HepG2 (cell line): Measurements from ENCODE around the gene TNFAIP8L3. TPM values are rescaled to one million over a fixed set of nuclear protein-coding genes. Genes with fewer than 3 reads are reported as not detected.

Experiments
- ATAC-seq: fragments of 200-7000 bp; cut with Tn5 transposase; 3 replicates; pipeline ENCODE4 v1.9.1; 2020; ENCODE audit warnings: mild to moderate bottlenecking, moderate library complexity
- BruUV-seq: library from RNA; stranded (reverse); fragments of 400-500 nt; replicated peaks from 2 replicates; lab custom pipeline; 2021; lab: Mats Ljungman, UMichigan
- CTCF ChIA-PET: fragments of 300-600 bp; formaldehyde crosslinking; extraction: SDS; loops from one replicate; lab custom pipeline; 2021; ENCODE audit warnings: low total read pairs, inconsistent platforms, low intra/inter-chr PET ratio; lab: Yijun Ruan, JAX
- POLR2A ChIA-PET: fragments of 350-600 bp; sonication (Branson Sonifier 250); formaldehyde crosslinking; loops from one replicate; lab custom pipeline; 2020; ENCODE audit warnings: antibody characterized with exemption, inconsistent platforms; lab: Yijun Ruan, JAX
- DNase-seq: peaks from one replicate; pipeline ENCODE4 v3.0.0-alpha.2; 2015; ENCODE audit warnings: low spot score
- FAIRE-seq: peaks from 3 replicates; lab custom pipeline; 2011; peaks lifted over from hg19 to GRCh38; lab: Jason Lieb, UNC
- H2AFZ ChIP-seq: one replicate; pipeline ENCODE4 v1.6.1; 2011; ENCODE audit warnings: low read length, inconsistent platforms
- H3K27ac ChIP-seq: fragments of 300-600 bp; 3 replicates; pipeline ENCODE4 v1.8.0; 2011; ENCODE audit warnings: mixed run types, mild to moderate bottlenecking, mixed read lengths, low read length, inconsistent platforms; ENCODE audit not compliant: insufficient read depth; ENCODE audit errors: extremely low read length
- H3K27me3 ChIP-seq, 2 experiments: fragments of 200-600 bp in 1 of 2; 2 replicates in 1 of 2; 3 replicates in 1 of 2; pipeline versions ENCODE4 v1.6.0 to v1.8.0; 2011; ENCODE audit warnings: low read length in 2 of 2, mild to moderate bottlenecking in 2 of 2, moderate library complexity in 2 of 2, inconsistent platforms in 1 of 2; ENCODE audit not compliant: insufficient read depth in 2 of 2, control insufficient read depth in 1 of 2
- H3K36me3 ChIP-seq, 2 experiments: fragments of 200-600 bp in 1 of 2; replicated peaks in 1 of 2; 2 replicates in 1 of 2; 3 replicates in 1 of 2; pipeline versions ENCODE4 v1.5.1 to v1.8.0; 2011; ENCODE audit warnings: low read length in 2 of 2, inconsistent platforms in 1 of 2; ENCODE audit not compliant: insufficient read depth in 2 of 2, control insufficient read depth in 1 of 2
- H3K4me1 ChIP-seq: 2 replicates; pipeline ENCODE4 v1.5.1; 2012; ENCODE audit warnings: low read length, inconsistent platforms; ENCODE audit not compliant: insufficient read depth
- H3K4me2 ChIP-seq: 2 replicates; pipeline ENCODE4 v1.6.0; 2011; ENCODE audit warnings: low read depth, low read length, inconsistent platforms
- H3K4me3 ChIP-seq, 3 experiments: fragments of 200-600 bp in 1 of 3; sonication (generic), shearing (Covaris generic) in 1 of 3; replicated peaks in 1 of 3; 2 replicates each; pipeline ENCODE4 v1.5.1; 2011 to 2016; ENCODE audit warnings: low read length in 3 of 3, inconsistent platforms in 2 of 3, low read depth in 2 of 3, mild to moderate bottlenecking in 2 of 3, control low read depth in 1 of 3, mixed read lengths in 1 of 3; ENCODE audit not compliant: insufficient read depth in 1 of 3
- H3K79me2 ChIP-seq: one replicate; pipeline ENCODE4 v1.6.1; 2011; ENCODE audit warnings: low read length, inconsistent platforms; ENCODE audit not compliant: insufficient read depth
- H3K9ac ChIP-seq: 2 replicates; pipeline ENCODE4 v1.6.0; 2011; ENCODE audit warnings: mild to moderate bottlenecking, low read depth, low read length, inconsistent platforms; ENCODE audit not compliant: insufficient read depth
- H3K9me3 ChIP-seq: 2 replicates; pipeline ENCODE4 v1.5.1; 2012; ENCODE audit warnings: mild to moderate bottlenecking, low read length
- H4K20me1 ChIP-seq: 2 replicates; pipeline ENCODE4 v1.6.0; 2011; ENCODE audit warnings: inconsistent platforms, mild to moderate bottlenecking, low read length, moderate library complexity; ENCODE audit not compliant: insufficient read depth
- ETS1 ChIP-seq: sonication (generic); formaldehyde crosslinking; IDR thresholded peaks from 2 replicates; pipeline ENCODE4 v1.4.0; 2020; ENCODE audit warnings: missing genetic modification reagents
- GABPB1 ChIP-seq: IDR thresholded peaks from 2 replicates; pipeline ENCODE4 v1.6.1; 2016; ENCODE audit warnings: mild to moderate bottlenecking, missing genetic modification reagents, moderate library complexity, missing compliant biosample characterization
- KLF13 ChIP-seq: sonication (generic); formaldehyde crosslinking; IDR thresholded peaks from 2 replicates; pipeline ENCODE4 v1.4.0; 2020; ENCODE audit warnings: mild to moderate bottlenecking, missing genetic modification reagents
- KLF9 ChIP-seq: IDR thresholded peaks from 2 replicates; pipeline ENCODE4 v1.6.1; 2016; ENCODE audit warnings: low read depth
- MAFF ChIP-seq: IDR thresholded peaks from 2 replicates; pipeline ENCODE4 v1.6.1; 2011; ENCODE audit warnings: low read depth, low read length, improper control_type of control experiment
- NONO ChIP-seq, 2 experiments: fragments of 450-650 bp in 1 of 2; sonication (generic) in 1 of 2; formaldehyde crosslinking in 1 of 2; IDR thresholded peaks in 1 of 2; conservative IDR thresholded peaks in 1 of 2; 2 replicates each; pipeline versions ENCODE4 v1.6.1 to v1.8.0; 2017 to 2022; ENCODE audit warnings: mild to moderate bottlenecking in 1 of 2, missing genetic modification reagents in 1 of 2, moderate library complexity in 1 of 2
- PHF8 ChIP-seq: sonication (generic); formaldehyde crosslinking; IDR thresholded peaks from 2 replicates; pipeline ENCODE4 v1.5.0; 2020; ENCODE audit warnings: missing genetic modification reagents
- RARG ChIP-seq: sonication (generic); formaldehyde crosslinking; IDR thresholded peaks from 2 replicates; pipeline ENCODE4 v1.4.0; 2020; ENCODE audit warnings: low read depth, mild to moderate bottlenecking, missing genetic modification reagents
- SMAD3 ChIP-seq: sonication (generic); formaldehyde crosslinking; IDR thresholded peaks from 2 replicates; pipeline ENCODE4 v1.4.0; 2020; ENCODE audit warnings: missing genetic modification reagents
- SNAPC5 ChIP-seq: sonication (generic); formaldehyde crosslinking; IDR thresholded peaks from 2 replicates; pipeline ENCODE4 v1.8.1; 2023; ENCODE audit warnings: mild to moderate bottlenecking, missing genetic modification reagents, borderline replicate concordance
- SOX5 ChIP-seq: IDR thresholded peaks from 2 replicates; pipeline ENCODE4 v1.6.1; 2016; ENCODE audit warnings: borderline replicate concordance
- ZBTB46 ChIP-seq: sonication (generic); formaldehyde crosslinking; IDR thresholded peaks from 2 replicates; pipeline ENCODE4 v1.4.0; 2020; ENCODE audit warnings: mild to moderate bottlenecking, missing genetic modification reagents, borderline replicate concordance
- ZNF543 ChIP-seq: sonication (generic); formaldehyde crosslinking; IDR thresholded peaks from 2 replicates; pipeline ENCODE4 v1.4.0; 2020; ENCODE audit warnings: mild to moderate bottlenecking, missing genetic modification reagents
- ZNF776 ChIP-seq: sonication (generic); formaldehyde crosslinking; IDR thresholded peaks from 2 replicates; pipeline ENCODE4 v1.4.0; 2020; ENCODE audit warnings: mild to moderate bottlenecking, missing genetic modification reagents
- ZNF792 ChIP-seq: IDR thresholded peaks from 2 replicates; pipeline ENCODE4 v1.6.1; 2016
- ZSCAN12 ChIP-seq: sonication (generic); formaldehyde crosslinking; IDR thresholded peaks from 2 replicates; pipeline ENCODE4 v1.9.0; 2021; ENCODE audit warnings: mild to moderate bottlenecking, missing genetic modification reagents
- ZZZ3 ChIP-seq: sonication (generic); formaldehyde crosslinking; IDR thresholded peaks from 2 replicates; pipeline ENCODE4 v1.4.0; 2020; ENCODE audit warnings: missing genetic modification reagents, mild to moderate bottlenecking, borderline replicate concordance
- WGBS: methylation state at CpG from one replicate; pipeline ENCODE4 v1.1.6; 2017; ENCODE audit warnings: low lambda C conversion rate; 5-methylcytosine and 5-hydroxymethylcytosine counted together
- in situ Hi-C: cut with HindIII; loops from 2 replicates; pipeline ENCODE4 v1.10.0; 2017; ENCODE audit warnings: low pct_unique_long_range_greater_than_20kb; ENCODE audit not compliant: extremely low pct_ligation_motif_present
- intact Hi-C: fragments of 100-400 bp; cut with micrococcal nuclease; formaldehyde crosslinking; loops from one replicate; pipeline ENCODE4 v1.10.0; 2022; ENCODE audit not compliant: unreplicated experiment
- polyA plus RNA-seq, 8 experiments: library from polyadenylated mRNA; depleted of rRNA in 3 of 8; stranded (reverse) in 7 of 8; unstranded in 1 of 8; fragments of >200 nt; fragmentation: Illumina TruSeq in 4 of 8; extraction: Trizol in 4 of 8; gene quantifications; 2 replicates each; pipeline versions ENCODE4 v1.2.1 to v1.2.3, GENCODE V29; 2011 to 2016; ENCODE audit warnings: low read depth in 4 of 8, missing spikeins in 1 of 8, mixed read lengths in 1 of 8; ENCODE audit not compliant: insufficient read depth in 1 of 8
- total RNA-seq, 5 experiments: library from RNA; depleted of rRNA; stranded (reverse); fragments of >200 nt; fragmentation: Illumina TruSeq; extraction: Trizol; gene quantifications; 2 replicates each; pipeline ENCODE4 v1.2.3, GENCODE V29; 2016; ENCODE audit warnings: low read depth in 1 of 5

The TNFAIP8L3 gene
- total and polyA plus RNA-seq, 2 of the 13 experiments (the other 11 are each of a cell fraction or from before 2014, with no cell fraction given) = 0.15 to 4.0 TPM

- Histone ChIP-seq H3K79me2 (peaks cover 2% of the 10 kb centered on the region), H2AFZ (no peak overlapping the region), H3K9me3 (no peaks in the 10 kb centered on the region), H3K27ac (no peak overlapping the region), H4K20me1 (no peaks in the 10 kb centered on the region; the same call in 1 of the 2 replicates), H3K9ac (no peak overlapping the region), H3K27me3 (no peaks in the 10 kb centered on the region), H3K4me1 (no peaks in the 10 kb centered on the region), H3K4me3 (no peak overlapping the region), H3K36me3 (no peaks in the 10 kb centered on the region), H3K4me2 (no peak overlapping the region)
- FAIRE-seq (no peak), ATAC-seq (no peak), DNase-seq (no peak)
- POLR2A ChIA-PET = no interaction called here
- in situ Hi-C loops = no loop called here
- intact Hi-C loops = no loop called here
- BruUV-seq = no TSS peak
- TF ChIP-seq NONO (IDR thresholded peaks at IDR 0.05) (no peak), NONO (CRISPR knock-in tag; conservative IDR thresholded peaks at IDR 0.05) (no peak), ZNF792 (CRISPR knock-in tag) (no peak), KLF9 (CRISPR knock-in tag) (no peak), PHF8 (CRISPR knock-in tag) (no peak), RARG (CRISPR knock-in tag) (no peak), ZBTB46 (CRISPR knock-in tag) (no peak), ZNF543 (CRISPR knock-in tag) (no peak), ETS1 (no peak), ZNF776 (CRISPR knock-in tag) (no peak), ZSCAN12 (CRISPR knock-in tag) (no peak), ZZZ3 (CRISPR knock-in tag) (no peak), SOX5 (no peak), SNAPC5 (CRISPR knock-in tag) (no peak), MAFF (no peak), KLF13 (no peak), GABPB1 (CRISPR knock-in tag) (no peak), SMAD3 (CRISPR knock-in tag) (no peak)
- 93% methylated on average over 3 of the region's 3 CpGs for WGBS
- CTCF ChIA-PET = no interaction called here
Observed at GRCh38 chr15:51104512-51104911, 9.8 kb upstream of the TNFAIP8L3 start.
